NCI-H82 treated with DMSO at 0.1 percent for 48 hours (cell line): Measurements from ENCODE around the gene AGPAT4.

Experiments
- DNase-seq: peaks from one replicate; lab custom pipeline; 2025; ENCODE audit not compliant: unreplicated experiment; lab: John Stamatoyannopoulos, UW

AGPAT4 gene

GRCh38 chr6:161080263-161080970, 193.4 kb downstream of the AGPAT4 start:
- no peak for DNase-seq
